Cardiac fibroblast (primary cell): ENCODE measurements around the gene SPON2.

Source experiments
- DNase-seq, 2 donors: peaks; one replicate each; pipeline versions ENCODE4 v3.0.0 to v3.0.0-alpha.2; 2010; ENCODE audit warnings: low read depth in 2 of 2
- H3K4me3 ChIP-seq, 2 donors: replicated peaks in 1 of 2; 1 replicate in 1 of 2; 2 replicates in 1 of 2; pipeline ENCODE4 v1.5.1; 2011; ENCODE audit warnings: low read depth in 2 of 2, low read length in 2 of 2, mild to moderate bottlenecking in 2 of 2, moderate library complexity in 1 of 2
- TF ChIP-seq, protein P1 (sequence below): IDR thresholded peaks from one replicate; pipeline ENCODE4 v1.5.1; 2011; ENCODE audit warnings: low read depth, mild to moderate bottlenecking, low read length, inconsistent platforms

Gene SPON2

DNA sequence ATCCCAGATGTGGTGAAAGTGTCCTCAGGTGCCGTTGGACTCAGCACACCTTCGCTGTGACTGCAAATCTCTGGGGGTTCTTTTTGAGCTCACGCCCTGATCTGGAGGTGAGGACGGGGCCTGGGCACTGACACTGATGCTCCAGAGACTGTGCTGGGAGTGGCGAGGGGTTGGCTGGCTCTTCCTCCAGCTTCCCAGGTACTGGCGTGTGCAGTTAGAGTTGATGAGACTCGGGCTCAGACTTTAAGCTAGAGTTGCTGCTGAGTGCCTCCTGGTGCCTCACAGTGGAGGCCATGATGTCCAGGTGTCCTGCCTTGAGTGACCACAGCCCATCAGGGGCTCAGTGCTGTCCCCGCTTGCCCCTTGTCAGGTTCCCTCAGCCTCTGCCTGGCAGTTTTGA, 16.3 kb downstream of the SPON2 start:
- DNase-seq = no peak
- no peak overlapping the region for H3K4me3 ChIP-seq
- TF ChIP-seq, protein P1, sequence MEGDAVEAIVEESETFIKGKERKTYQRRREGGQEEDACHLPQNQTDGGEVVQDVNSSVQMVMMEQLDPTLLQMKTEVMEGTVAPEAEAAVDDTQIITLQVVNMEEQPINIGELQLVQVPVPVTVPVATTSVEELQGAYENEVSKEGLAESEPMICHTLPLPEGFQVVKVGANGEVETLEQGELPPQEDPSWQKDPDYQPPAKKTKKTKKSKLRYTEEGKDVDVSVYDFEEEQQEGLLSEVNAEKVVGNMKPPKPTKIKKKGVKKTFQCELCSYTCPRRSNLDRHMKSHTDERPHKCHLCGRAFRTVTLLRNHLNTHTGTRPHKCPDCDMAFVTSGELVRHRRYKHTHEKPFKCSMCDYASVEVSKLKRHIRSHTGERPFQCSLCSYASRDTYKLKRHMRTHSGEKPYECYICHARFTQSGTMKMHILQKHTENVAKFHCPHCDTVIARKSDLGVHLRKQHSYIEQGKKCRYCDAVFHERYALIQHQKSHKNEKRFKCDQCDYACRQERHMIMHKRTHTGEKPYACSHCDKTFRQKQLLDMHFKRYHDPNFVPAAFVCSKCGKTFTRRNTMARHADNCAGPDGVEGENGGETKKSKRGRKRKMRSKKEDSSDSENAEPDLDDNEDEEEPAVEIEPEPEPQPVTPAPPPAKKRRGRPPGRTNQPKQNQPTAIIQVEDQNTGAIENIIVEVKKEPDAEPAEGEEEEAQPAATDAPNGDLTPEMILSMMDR = no peak

DNA sequence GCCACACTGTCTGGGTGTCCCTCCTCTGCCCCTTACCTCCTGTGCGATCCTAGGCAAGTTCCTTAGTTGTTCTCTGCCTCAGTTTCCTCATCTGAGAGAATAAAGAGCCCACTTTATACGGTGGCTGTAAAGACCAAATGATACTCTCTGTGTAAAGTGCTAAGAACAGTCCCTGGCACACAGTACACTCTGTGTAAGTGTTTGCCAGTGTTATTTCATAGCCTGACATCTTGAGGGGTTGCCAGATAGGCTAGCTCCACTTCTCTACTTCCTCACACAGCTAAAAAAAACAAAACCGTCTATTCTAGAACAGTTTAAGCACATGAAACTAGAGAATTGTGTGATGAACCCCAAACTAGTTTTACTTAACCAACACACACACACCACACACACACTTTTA, 17.1 kb downstream of the SPON2 start:
- H3K4me3 ChIP-seq = no peak overlapping the region
- TF ChIP-seq, protein P1 = no peak
- no peak for DNase-seq

DNA sequence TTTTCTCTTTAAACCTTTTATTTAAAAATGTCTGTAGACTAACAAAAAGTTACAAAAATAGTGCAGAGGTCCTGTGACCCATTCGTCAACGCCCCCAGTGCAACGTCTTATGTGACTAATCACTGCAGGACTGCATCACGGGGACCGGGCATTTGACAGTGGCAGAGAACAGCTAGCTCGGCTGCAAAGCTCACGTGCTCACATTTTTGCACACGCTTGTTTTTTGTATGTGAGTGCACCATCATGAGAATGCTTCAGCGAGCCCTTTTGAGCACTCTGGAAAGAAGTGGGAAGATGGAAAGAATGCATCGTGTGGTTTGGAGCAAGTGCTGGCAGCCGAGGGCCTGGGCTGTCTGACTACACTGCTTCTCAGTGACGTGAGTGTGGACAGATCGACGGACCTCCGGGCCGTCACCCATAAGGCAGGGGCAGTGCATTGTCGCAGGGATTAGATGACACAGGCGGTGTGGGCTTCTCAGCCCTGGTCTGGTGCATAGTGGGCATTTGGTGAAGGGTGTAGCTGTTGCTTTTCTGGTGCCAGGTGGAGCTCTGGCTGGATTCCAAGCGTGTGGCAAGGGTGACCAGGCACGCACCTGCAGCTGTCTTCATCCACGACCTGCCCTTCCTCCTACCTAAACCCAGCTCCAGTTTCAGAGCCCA, 17.7 kb downstream of the SPON2 start:
- DNase-seq = peak; percentile 16 to 41
- H3K4me3 ChIP-seq = no peak overlapping the region
- TF ChIP-seq, protein P1 = no peak

DNA sequence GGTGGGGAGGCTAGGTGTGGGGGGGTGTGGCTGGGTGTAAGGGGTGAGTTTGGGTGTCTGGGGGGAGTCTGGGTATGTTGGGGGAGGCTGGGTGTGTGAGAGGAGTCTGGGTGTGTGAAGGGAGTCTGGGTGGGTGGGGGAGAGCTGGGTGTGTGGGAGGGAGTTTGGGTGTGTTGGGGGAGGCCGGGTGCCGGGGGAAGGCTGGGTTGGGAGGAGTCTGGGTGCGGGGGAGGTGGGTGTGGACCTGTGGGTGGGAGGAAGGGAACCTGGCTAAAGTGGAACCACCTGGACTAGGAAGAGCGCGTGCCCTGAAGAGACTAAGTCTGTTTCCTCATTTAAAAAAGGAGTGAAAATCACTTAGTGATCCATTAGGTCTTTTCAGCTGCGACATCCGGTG, 18.3 kb downstream of the SPON2 start:
- no peak overlapping the region for H3K4me3 ChIP-seq
- TF ChIP-seq, protein P1 = no peak

DNA sequence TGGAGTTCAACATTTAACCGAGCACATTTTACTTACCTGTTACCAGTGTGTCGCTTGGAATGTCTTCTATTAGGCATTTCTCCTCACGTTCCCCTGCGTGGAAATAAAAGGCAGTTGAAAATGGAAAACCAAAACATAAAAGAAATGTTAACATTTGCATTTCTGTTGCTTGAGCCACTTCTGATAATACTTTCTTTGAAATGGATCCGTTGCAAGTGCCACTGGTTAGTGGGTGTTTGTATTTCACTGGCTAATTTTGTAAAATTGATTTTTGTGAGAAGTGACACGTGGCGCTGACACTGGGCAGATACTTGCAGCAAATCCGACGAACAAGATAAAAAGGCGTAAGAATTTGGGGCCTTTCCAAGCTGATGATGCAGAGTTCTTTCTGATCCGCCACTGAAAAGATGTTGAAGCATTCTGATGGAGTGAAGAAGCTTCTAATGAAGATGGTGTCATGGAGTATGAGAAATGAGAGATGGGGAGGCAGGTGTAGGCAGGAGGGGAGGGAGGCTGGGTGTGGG, 18.8 kb downstream of the SPON2 start:
- H3K4me3 ChIP-seq = no peak overlapping the region
- TF ChIP-seq, protein P1 = no peak
- DNase-seq = no peak

More for the DNA sequence above, 18.3 kb downstream of the SPON2 start:
- no peak for DNase-seq

DNA sequence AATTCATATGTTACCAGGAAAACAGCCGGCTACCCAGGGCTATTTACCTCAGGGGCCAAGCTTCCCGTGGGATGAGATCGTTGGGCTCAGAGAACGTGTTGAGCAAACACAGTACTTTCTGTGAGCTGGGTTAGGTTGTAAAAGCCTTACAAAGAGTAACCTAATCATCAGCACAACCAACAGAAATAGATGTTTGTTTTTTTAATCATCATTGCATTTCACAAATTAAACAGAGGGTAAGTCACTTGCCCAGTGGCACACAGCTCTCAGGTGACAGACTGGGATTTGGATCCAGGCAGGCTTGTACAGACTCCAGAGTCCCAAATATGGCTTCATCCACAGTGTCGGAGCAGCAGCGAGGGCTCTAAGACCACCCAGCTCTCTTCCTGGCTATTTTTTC, 20.1 kb downstream of the SPON2 start:
- TF ChIP-seq, protein P1 = no peak
- no peak overlapping the region for H3K4me3 ChIP-seq
- DNase-seq = no peak

DNA sequence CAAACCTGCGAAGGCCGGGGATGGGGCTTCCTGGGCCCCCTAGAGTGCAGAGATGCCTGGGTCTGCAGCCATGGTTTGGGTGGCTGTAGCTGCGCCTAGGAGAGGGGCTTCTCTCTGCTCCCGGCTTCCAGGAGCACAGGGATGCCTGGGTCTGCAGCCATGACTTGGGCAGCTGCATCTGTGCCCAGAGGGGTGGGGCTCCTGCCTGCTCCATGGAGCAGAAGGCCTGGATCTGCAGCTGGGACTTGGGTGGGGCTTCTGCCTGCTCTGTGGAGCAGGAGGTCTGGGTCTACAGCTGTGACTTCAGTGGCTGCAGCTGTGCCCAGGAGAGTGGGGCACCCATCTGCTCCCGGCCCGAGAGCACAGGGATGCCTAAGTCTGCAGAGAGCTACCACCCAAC, 20.8 kb downstream of the SPON2 start:
- no peak overlapping the region for H3K4me3 ChIP-seq
- TF ChIP-seq, protein P1 = no peak
- no peak for DNase-seq
